Measurements from ENCODE around the gene PIP5K1B.

DNA sequence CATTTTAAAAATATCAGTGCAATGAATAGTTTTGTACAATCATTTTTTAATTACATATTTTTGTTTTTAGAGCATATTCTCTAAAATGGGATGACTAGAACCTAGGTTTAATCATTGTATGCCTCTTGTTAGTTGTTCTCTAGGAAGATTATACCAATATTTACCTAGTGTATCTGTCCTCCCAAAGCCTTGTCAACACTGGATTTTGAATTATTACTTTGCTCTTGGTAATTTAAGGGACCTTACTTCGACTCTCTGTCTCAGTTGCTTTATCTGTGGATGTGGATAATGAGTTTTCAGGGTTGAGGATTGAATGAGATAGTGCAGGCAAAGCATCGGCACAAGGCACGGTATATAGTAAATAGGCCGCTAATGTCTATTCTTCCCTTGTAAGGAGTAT is 10.9 kb upstream of the PIP5K1B start:
- TF ChIP-seq, protein P1, sequence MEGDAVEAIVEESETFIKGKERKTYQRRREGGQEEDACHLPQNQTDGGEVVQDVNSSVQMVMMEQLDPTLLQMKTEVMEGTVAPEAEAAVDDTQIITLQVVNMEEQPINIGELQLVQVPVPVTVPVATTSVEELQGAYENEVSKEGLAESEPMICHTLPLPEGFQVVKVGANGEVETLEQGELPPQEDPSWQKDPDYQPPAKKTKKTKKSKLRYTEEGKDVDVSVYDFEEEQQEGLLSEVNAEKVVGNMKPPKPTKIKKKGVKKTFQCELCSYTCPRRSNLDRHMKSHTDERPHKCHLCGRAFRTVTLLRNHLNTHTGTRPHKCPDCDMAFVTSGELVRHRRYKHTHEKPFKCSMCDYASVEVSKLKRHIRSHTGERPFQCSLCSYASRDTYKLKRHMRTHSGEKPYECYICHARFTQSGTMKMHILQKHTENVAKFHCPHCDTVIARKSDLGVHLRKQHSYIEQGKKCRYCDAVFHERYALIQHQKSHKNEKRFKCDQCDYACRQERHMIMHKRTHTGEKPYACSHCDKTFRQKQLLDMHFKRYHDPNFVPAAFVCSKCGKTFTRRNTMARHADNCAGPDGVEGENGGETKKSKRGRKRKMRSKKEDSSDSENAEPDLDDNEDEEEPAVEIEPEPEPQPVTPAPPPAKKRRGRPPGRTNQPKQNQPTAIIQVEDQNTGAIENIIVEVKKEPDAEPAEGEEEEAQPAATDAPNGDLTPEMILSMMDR (IDR thresholded peaks at IDR 0.05) = no peak
- TF ChIP-seq POLR2AphosphoS5 (IDR thresholded peaks at IDR 0.05; ENCODE audit: low read depth, low read length) = no peak
- no peak for TF ChIP-seq SIN3A (IDR thresholded peaks at IDR 0.05; ENCODE audit: borderline replicate concordance, insufficient read depth, low read depth, low read length)
- TF ChIP-seq, protein P2, sequence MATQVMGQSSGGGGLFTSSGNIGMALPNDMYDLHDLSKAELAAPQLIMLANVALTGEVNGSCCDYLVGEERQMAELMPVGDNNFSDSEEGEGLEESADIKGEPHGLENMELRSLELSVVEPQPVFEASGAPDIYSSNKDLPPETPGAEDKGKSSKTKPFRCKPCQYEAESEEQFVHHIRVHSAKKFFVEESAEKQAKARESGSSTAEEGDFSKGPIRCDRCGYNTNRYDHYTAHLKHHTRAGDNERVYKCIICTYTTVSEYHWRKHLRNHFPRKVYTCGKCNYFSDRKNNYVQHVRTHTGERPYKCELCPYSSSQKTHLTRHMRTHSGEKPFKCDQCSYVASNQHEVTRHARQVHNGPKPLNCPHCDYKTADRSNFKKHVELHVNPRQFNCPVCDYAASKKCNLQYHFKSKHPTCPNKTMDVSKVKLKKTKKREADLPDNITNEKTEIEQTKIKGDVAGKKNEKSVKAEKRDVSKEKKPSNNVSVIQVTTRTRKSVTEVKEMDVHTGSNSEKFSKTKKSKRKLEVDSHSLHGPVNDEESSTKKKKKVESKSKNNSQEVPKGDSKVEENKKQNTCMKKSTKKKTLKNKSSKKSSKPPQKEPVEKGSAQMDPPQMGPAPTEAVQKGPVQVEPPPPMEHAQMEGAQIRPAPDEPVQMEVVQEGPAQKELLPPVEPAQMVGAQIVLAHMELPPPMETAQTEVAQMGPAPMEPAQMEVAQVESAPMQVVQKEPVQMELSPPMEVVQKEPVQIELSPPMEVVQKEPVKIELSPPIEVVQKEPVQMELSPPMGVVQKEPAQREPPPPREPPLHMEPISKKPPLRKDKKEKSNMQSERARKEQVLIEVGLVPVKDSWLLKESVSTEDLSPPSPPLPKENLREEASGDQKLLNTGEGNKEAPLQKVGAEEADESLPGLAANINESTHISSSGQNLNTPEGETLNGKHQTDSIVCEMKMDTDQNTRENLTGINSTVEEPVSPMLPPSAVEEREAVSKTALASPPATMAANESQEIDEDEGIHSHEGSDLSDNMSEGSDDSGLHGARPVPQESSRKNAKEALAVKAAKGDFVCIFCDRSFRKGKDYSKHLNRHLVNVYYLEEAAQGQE (IDR thresholded peaks at IDR 0.05; ENCODE audit: insufficient read depth in 1 of 2, low read depth in 2 of 2, low read length in 1 of 2) = no peak
- TF ChIP-seq TCF7L2 (IDR thresholded peaks at IDR 0.05; ENCODE audit: low read depth, low read length) = no peak
